Esophagus muscularis mucosa (tissue), 4 donors: ENCODE results near the gene SAMD10.

Source experiments
- CTCF ChIP-seq, 3 experiments: fragments of 200-600 bp in 2 of 3; fragments of 450-650 bp in 1 of 3; sonication (generic) in 2 of 3; IDR thresholded peaks; one replicate each; pipeline ENCODE4 v1.5.1; 2017 to 2019; ENCODE audit warnings: antibody characterized with exemption in 3 of 3, mild to moderate bottlenecking in 2 of 3, moderate library complexity in 1 of 3
- EP300 ChIP-seq: sonication (generic); formaldehyde crosslinking; IDR thresholded peaks from one replicate; pipeline ENCODE4 v1.6.1; 2017; ENCODE audit warnings: antibody characterized with exemption
- POLR2A ChIP-seq: fragments of 450-650 bp; IDR thresholded peaks from one replicate; pipeline ENCODE4 v1.6.1; 2017; ENCODE audit warnings: antibody characterized with exemption, moderate library complexity, mild to moderate bottlenecking, low read depth

- TF ChIP-seq EP300 (no peak), POLR2A (no peak), CTCF (IDR thresholded peaks at IDR 0.05) (no peak)
These were observed 38.8 kb downstream of the SAMD10 start for GRCh38 chr20:63940472-63941266.
